ENCODE results near the gene CYP2C18.
"Not testable (repeated sequence)": the region's sequence is repeated elsewhere in the genome, so short reads cannot be mapped to it uniquely, and the experiment has no call there.

GRCh38 chr10:94775425-94775824 lies 91.9 kb downstream of the CYP2C18 start:
- TF ChIP-seq CTCF (IDR thresholded peaks at IDR 0.05); CEBPB (IDR thresholded peaks at IDR 0.05); RCOR1 (IDR thresholded peaks at IDR 0.05; ENCODE audit: low read depth, low read length); EHF (CRISPR knock-in tag; IDR thresholded peaks at IDR 0.05); JUNB (IDR thresholded peaks at IDR 0.05): not testable (repeated sequence)

All from A549 (cell line).